Keratinocyte (primary cell): Measurements from ENCODE around the gene PIK3C3. TPM values are rescaled to one million over a fixed set of nuclear protein-coding genes. Genes with fewer than 3 reads are reported as not detected.

Source experiments
- DNase-seq: peaks from one replicate; pipeline ENCODE4 v3.0.0-alpha.2; 2011; ENCODE audit warnings: low read depth, missing footprints, low spot score
- FAIRE-seq: peaks from 2 replicates; lab custom pipeline; 2011; peaks lifted over from hg19 to GRCh38; lab: Jason Lieb, UNC
- H2AFZ ChIP-seq: 2 replicates; pipeline ENCODE4 v1.6.0; 2012; ENCODE audit warnings: low read length, control low read depth, inconsistent platforms; ENCODE audit not compliant: control insufficient read depth
- H3K27ac ChIP-seq: 2 replicates; pipeline ENCODE4 v1.5.1; 2011; ENCODE audit warnings: low read length; ENCODE audit not compliant: control insufficient read depth, insufficient read depth
- H3K27me3 ChIP-seq: 3 replicates; pipeline ENCODE4 v1.6.0; 2011; ENCODE audit warnings: low read length; ENCODE audit not compliant: control insufficient read depth, insufficient read depth; ENCODE audit errors: extremely low read depth
- H3K36me3 ChIP-seq, 2 experiments: 2 replicates in 1 of 2; 3 replicates in 1 of 2; pipeline ENCODE4 v1.5.1; 2011; ENCODE audit warnings: low read length in 2 of 2, mild to moderate bottlenecking in 1 of 2; ENCODE audit not compliant: control insufficient read depth in 2 of 2, insufficient read depth in 2 of 2; ENCODE audit errors: extremely low read depth in 1 of 2
- H3K4me1 ChIP-seq: 3 replicates; pipeline ENCODE4 v1.5.1; 2011; ENCODE audit warnings: low read length; ENCODE audit not compliant: control insufficient read depth, insufficient read depth; ENCODE audit errors: extremely low read depth
- H3K4me2 ChIP-seq: 3 replicates; pipeline ENCODE4 v1.6.0; 2011; ENCODE audit warnings: low read depth, low read length; ENCODE audit not compliant: control insufficient read depth, insufficient read depth; ENCODE audit errors: extremely low read depth
- H3K4me3 ChIP-seq, 3 experiments: fragments of 200-600 bp in 1 of 3; sonication (generic) in 1 of 3; 2 replicates in 2 of 3; 3 replicates in 1 of 3; pipeline ENCODE4 v1.5.1; 2011 to 2016; ENCODE audit warnings: low read length in 3 of 3, mild to moderate bottlenecking in 3 of 3, control low read depth in 2 of 3, inconsistent platforms in 1 of 3, low read depth in 1 of 3, mixed read lengths in 1 of 3, mixed run types in 1 of 3, moderate library complexity in 1 of 3; ENCODE audit not compliant: control insufficient read depth in 2 of 3, insufficient read depth in 2 of 3; ENCODE audit errors: extremely low read depth in 1 of 3
- H3K79me2 ChIP-seq: 2 replicates; pipeline ENCODE4 v1.6.0; 2012; ENCODE audit warnings: low read length; ENCODE audit not compliant: control insufficient read depth, insufficient read depth
- H3K9ac ChIP-seq: 3 replicates; pipeline ENCODE4 v1.6.0; 2011; ENCODE audit warnings: low read length; ENCODE audit not compliant: control insufficient read depth, insufficient read depth; ENCODE audit errors: extremely low read depth
- H3K9me1 ChIP-seq: 3 replicates; pipeline ENCODE4 v1.6.0; 2011; ENCODE audit warnings: low read length; ENCODE audit not compliant: control insufficient read depth, insufficient read depth; ENCODE audit errors: extremely low read depth
- H3K9me3 ChIP-seq: 2 replicates; pipeline ENCODE4 v1.5.1; 2012; ENCODE audit warnings: low read depth, low read length; ENCODE audit not compliant: control insufficient read depth
- H4K20me1 ChIP-seq: 3 replicates; pipeline ENCODE4 v1.6.0; 2011; ENCODE audit warnings: low read length; ENCODE audit not compliant: control insufficient read depth, insufficient read depth; ENCODE audit errors: extremely low read depth
- EZH2 ChIP-seq: IDR thresholded peaks from one replicate; pipeline ENCODE4 v1.6.1; 2012; ENCODE audit warnings: inconsistent platforms, mild to moderate bottlenecking, low read length, moderate library complexity
- dilution Hi-C: fragments of 300-500 bp; cut with MboI; formaldehyde crosslinking; loops from one replicate; pipeline ENCODE4 v1.7.0; 2020; ENCODE audit warnings: low sequenced_read_pairs; ENCODE audit not compliant: extremely low pct_ligation_motif_present
- polyA plus RNA-seq, 5 experiments: library from polyadenylated mRNA; depleted of rRNA in 3 of 5; stranded (reverse) in 3 of 5; stranded (forward) in 1 of 5; unstranded in 1 of 5; fragments of >200 nt; gene quantifications; 1 replicate in 1 of 5; 2 replicates in 3 of 5; 3 replicates in 1 of 5; pipeline versions ENCODE4 v1.2.1 to v1.2.3, GENCODE V29; 2011 to 2012; ENCODE audit warnings: missing spikeins in 2 of 5, low read depth in 1 of 5, low replicate concordance in 1 of 5
- TF ChIP-seq, protein P1 (sequence below), 3 experiments: IDR thresholded peaks in 1 of 3; conservative IDR thresholded peaks in 1 of 3; optimal IDR thresholded peaks in 1 of 3; 2 replicates in 2 of 3; 3 replicates in 1 of 3; pipeline versions ENCODE3 to v1.5.1; 2011; ENCODE audit warnings: low read length in 3 of 3, mild to moderate bottlenecking in 3 of 3, moderate library complexity in 2 of 3, control low read depth in 1 of 3, inconsistent platforms in 1 of 3; ENCODE audit not compliant: insufficient read depth in 2 of 3; ENCODE audit errors: extremely low read depth in 1 of 3

PIK3C3 gene
- polyA plus RNA-seq, 1 donor (not counting 4 experiments of a cell fraction or from before 2014, with no cell fraction given), result 65.0 TPM

DNA sequence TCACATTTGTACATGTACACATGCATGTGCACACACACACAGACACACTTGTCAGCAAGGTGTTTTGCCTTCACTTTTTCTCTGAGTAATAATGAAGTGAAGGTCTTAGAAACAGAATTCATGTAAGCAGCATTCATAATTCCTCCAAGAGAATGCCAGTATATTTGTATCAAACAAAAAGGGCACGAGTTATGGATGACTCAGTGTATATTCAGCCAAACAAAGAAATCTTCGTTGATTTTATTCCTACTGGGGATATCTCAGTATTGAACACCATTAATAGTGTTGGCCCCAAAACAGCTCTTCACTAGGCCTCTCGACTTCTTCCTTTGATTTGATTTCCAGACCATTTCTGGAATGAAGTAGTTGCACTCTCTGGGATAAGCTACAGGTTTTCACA lies 125.3 kb downstream of the PIK3C3 start:
- Histone ChIP-seq H3K36me3 (peaks cover 0 to 2% of the 10 kb centered on the region in 2 experiments), H3K4me2 (no peak overlapping the region)

DNA sequence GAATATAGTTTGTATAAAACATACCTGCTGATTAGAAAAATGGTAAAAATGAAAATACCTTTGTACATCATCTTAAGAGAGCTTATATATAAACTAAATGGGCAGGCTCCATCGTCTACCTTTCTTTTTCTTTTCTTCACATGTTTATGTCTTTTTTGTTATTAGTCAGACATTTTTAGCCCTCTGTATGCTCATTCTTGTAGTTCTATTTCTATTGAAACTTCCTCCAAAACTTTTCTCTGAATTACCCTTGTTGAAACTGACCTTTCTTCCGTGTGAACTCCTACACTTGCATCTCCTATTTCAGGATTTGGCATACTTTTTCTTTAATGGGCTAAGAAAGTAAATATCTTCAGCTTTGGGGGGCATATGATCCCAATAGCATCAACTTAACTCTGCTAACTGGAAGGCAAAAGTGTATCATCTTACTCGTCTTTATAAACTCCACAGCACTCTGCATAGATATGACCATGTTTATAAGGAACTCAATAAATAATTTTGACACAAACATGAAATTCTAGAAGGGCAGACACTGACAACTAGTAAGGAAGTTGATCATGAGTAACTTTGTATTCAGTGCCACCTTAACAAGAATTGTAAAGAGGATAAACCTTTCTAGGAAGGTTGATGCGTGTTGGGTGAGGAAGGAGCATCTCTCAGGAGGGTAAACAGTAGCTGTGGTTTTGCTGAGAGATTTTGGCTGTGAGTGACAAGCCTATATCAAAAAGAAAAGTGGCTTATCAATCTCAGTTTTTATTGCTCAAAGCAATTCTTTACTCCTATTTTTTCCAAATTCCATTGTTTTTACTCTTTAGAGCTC lies 127.6 kb downstream of the PIK3C3 start:
- Histone ChIP-seq H3K9ac (no peak overlapping the region), H3K4me3 (no peak overlapping the region), H3K9me3 (no peaks in the 10 kb centered on the region), H3K27me3 (no peaks in the 10 kb centered on the region), H3K27ac (no peak overlapping the region), H4K20me1 (no peaks in the 10 kb centered on the region), H3K9me1 (no peaks in the 10 kb centered on the region), H2AFZ (no peak overlapping the region), H3K79me2 (no peaks in the 10 kb centered on the region), H3K4me2 (no peak overlapping the region), H3K36me3 (no peaks in the 10 kb centered on the region), H3K4me1 (no peaks in the 10 kb centered on the region)
- dilution Hi-C loops, result no loop called here
- FAIRE-seq, result peak; percentile 41
- TF ChIP-seq, protein P1, sequence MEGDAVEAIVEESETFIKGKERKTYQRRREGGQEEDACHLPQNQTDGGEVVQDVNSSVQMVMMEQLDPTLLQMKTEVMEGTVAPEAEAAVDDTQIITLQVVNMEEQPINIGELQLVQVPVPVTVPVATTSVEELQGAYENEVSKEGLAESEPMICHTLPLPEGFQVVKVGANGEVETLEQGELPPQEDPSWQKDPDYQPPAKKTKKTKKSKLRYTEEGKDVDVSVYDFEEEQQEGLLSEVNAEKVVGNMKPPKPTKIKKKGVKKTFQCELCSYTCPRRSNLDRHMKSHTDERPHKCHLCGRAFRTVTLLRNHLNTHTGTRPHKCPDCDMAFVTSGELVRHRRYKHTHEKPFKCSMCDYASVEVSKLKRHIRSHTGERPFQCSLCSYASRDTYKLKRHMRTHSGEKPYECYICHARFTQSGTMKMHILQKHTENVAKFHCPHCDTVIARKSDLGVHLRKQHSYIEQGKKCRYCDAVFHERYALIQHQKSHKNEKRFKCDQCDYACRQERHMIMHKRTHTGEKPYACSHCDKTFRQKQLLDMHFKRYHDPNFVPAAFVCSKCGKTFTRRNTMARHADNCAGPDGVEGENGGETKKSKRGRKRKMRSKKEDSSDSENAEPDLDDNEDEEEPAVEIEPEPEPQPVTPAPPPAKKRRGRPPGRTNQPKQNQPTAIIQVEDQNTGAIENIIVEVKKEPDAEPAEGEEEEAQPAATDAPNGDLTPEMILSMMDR (optimal IDR thresholded peaks at IDR 0.05 in 1 of 3, IDR thresholded peaks at IDR 0.05 in 1 of 3, conservative IDR thresholded peaks at IDR 0.05 in 1 of 3; ENCODE audit: extremely low read depth in 1 of 3, insufficient read depth in 2 of 3, low read length in 3 of 3), result no peak
- TF ChIP-seq EZH2, result no peak
- DNase-seq, result no peak

More for the DNA sequence above, 125.3 kb downstream of the PIK3C3 start:
- DNase-seq (no peak), FAIRE-seq (no peak)
- Histone ChIP-seq H3K4me3 (no peak overlapping the region), H3K9ac (no peak overlapping the region), H3K79me2 (no peaks in the 10 kb centered on the region), H3K9me1 (no peaks in the 10 kb centered on the region), H3K9me3 (no peaks in the 10 kb centered on the region), H3K27me3 (no peaks in the 10 kb centered on the region), H4K20me1 (no peaks in the 10 kb centered on the region), H2AFZ (no peak overlapping the region), H3K27ac (no peak overlapping the region), H3K4me1 (no peaks in the 10 kb centered on the region)
- TF ChIP-seq, protein P1 (optimal IDR thresholded peaks at IDR 0.05 in 1 of 3, IDR thresholded peaks at IDR 0.05 in 1 of 3, conservative IDR thresholded peaks at IDR 0.05 in 1 of 3; ENCODE audit: extremely low read depth in 1 of 3, insufficient read depth in 2 of 3, low read length in 3 of 3), result no peak
- TF ChIP-seq EZH2, result no peak
- dilution Hi-C loops, result no loop called here
